ENCODE measurements around the gene ZEB2.
A peak's percentile ranks its signal among the peaks of the same experiment; 100 is the strongest.

The ZEB2 gene

GRCh38 chr2:144524118-144525009 lies 4.4 kb upstream of the ZEB2 start:
- Histone ChIP-seq H2AFZ (ENCODE audit: low read length) (peak overlapping the region; percentile 67), H3K9ac (ENCODE audit: low read depth, low read length, poor library complexity, severe bottlenecking) (peak overlapping the region; percentile 44), H3K27me3 (ENCODE audit: insufficient read depth, low read length, poor library complexity, severe bottlenecking) (no peaks in the 10 kb centered on the region), H3K36me3 (ENCODE audit: insufficient read depth, low read length) (no peaks in the 10 kb centered on the region), H3F3A (ENCODE audit: low read depth) (0 out of 2 replicates have a peak, but pooled peaks cover 3% of the 10 kb centered on the region), H3K9me2 (replicated peaks; ENCODE audit: low read depth, low read length) (no peaks in the 10 kb centered on the region), H4K20me1 (ENCODE audit: insufficient read depth, low read length, poor library complexity, severe bottlenecking) (no peaks in the 10 kb centered on the region), H3K9me3 (ENCODE audit: insufficient read depth, low read depth, low read length) (no peaks in the 10 kb centered on the region), H3K4me2 (ENCODE audit: low read depth, low read length, poor library complexity, severe bottlenecking) (peak overlapping the region; percentile 65), H3K4me1 (ENCODE audit: insufficient read depth, low read length, poor library complexity, severe bottlenecking) (peaks cover 10% of the 10 kb centered on the region), H3K4me3 (ENCODE audit: low read length, poor library complexity, severe bottlenecking) (peak overlapping the region; percentile 67), H3K79me2 (ENCODE audit: insufficient read depth, low read length) (peaks cover 4% of the 10 kb centered on the region)
- TF ChIP-seq CTCF (conservative IDR thresholded peaks at IDR 0.05; ENCODE audit: low read length), result no peak
- TF ChIP-seq EZH2phosphoT487 (IDR thresholded peaks at IDR 0.05; ENCODE audit: borderline replicate concordance), result no peak

- peak overlapping the region; percentile 67 for H3K4me3 ChIP-seq (ENCODE audit: low read length, poor library complexity, severe bottlenecking)
- H2AFZ ChIP-seq (ENCODE audit: low read length), result peak overlapping the region; percentile 67
Measured at GRCh38 chr2:144523596-144524117, 3.7 kb upstream of the ZEB2 start.

GRCh38 chr2:144522897-144523595 lies 3.1 kb upstream of the ZEB2 start:
- H3K4me1 ChIP-seq (ENCODE audit: insufficient read depth, low read length, poor library complexity, severe bottlenecking), result peaks cover 10% of the 10 kb centered on the region
- no peaks in the 10 kb centered on the region for H3K27me3 ChIP-seq (ENCODE audit: insufficient read depth, low read length, poor library complexity, severe bottlenecking)
- TF ChIP-seq EZH2phosphoT487 (IDR thresholded peaks at IDR 0.05; ENCODE audit: borderline replicate concordance) (no peak), CTCF (conservative IDR thresholded peaks at IDR 0.05; ENCODE audit: low read length) (no peak)
- peak overlapping the region; percentile 65 for H3K4me2 ChIP-seq (ENCODE audit: low read depth, low read length, poor library complexity, severe bottlenecking)
- H3K9ac ChIP-seq (ENCODE audit: low read depth, low read length, poor library complexity, severe bottlenecking), result peak overlapping the region; percentile 44
- H4K20me1 ChIP-seq (ENCODE audit: insufficient read depth, low read length, poor library complexity, severe bottlenecking), result no peaks in the 10 kb centered on the region
- H3K9me3 ChIP-seq (ENCODE audit: insufficient read depth, low read depth, low read length), result no peaks in the 10 kb centered on the region
- no peaks in the 10 kb centered on the region for H3K36me3 ChIP-seq (ENCODE audit: insufficient read depth, low read length)
- peak overlapping the region; percentile 67 for H2AFZ ChIP-seq (ENCODE audit: low read length)
- peaks cover 17% of the 10 kb centered on the region for H3K79me2 ChIP-seq (ENCODE audit: insufficient read depth, low read length)
- 0 out of 2 replicates have a peak, but pooled peaks cover 3% of the 10 kb centered on the region for H3F3A ChIP-seq (ENCODE audit: low read depth)
- peak overlapping the region; percentile 67 for H3K4me3 ChIP-seq (ENCODE audit: low read length, poor library complexity, severe bottlenecking)
- H3K9me2 ChIP-seq (replicated peaks; ENCODE audit: low read depth, low read length), result no peaks in the 10 kb centered on the region

More at GRCh38 chr2:144523596-144524117, 3.7 kb upstream of the ZEB2 start:
- Histone ChIP-seq H3K9me3 (ENCODE audit: insufficient read depth, low read depth, low read length) (no peaks in the 10 kb centered on the region), H3K9ac (ENCODE audit: low read depth, low read length, poor library complexity, severe bottlenecking) (peak overlapping the region; percentile 44), H3F3A (ENCODE audit: low read depth) (0 out of 2 replicates have a peak, but pooled peaks cover 3% of the 10 kb centered on the region), H3K79me2 (ENCODE audit: insufficient read depth, low read length) (peaks cover 11% of the 10 kb centered on the region), H3K9me2 (replicated peaks; ENCODE audit: low read depth, low read length) (no peaks in the 10 kb centered on the region), H3K4me2 (ENCODE audit: low read depth, low read length, poor library complexity, severe bottlenecking) (peak overlapping the region; percentile 65), H3K27me3 (ENCODE audit: insufficient read depth, low read length, poor library complexity, severe bottlenecking) (no peaks in the 10 kb centered on the region), H3K36me3 (ENCODE audit: insufficient read depth, low read length) (no peaks in the 10 kb centered on the region), H4K20me1 (ENCODE audit: insufficient read depth, low read length, poor library complexity, severe bottlenecking) (no peaks in the 10 kb centered on the region), H3K4me1 (ENCODE audit: insufficient read depth, low read length, poor library complexity, severe bottlenecking) (peaks cover 10% of the 10 kb centered on the region)
- no peak for TF ChIP-seq EZH2phosphoT487 (IDR thresholded peaks at IDR 0.05; ENCODE audit: borderline replicate concordance)

Measured in Loucy (cell line).